ENCODE results near the gene CLMN.

CLMN gene

DNA sequence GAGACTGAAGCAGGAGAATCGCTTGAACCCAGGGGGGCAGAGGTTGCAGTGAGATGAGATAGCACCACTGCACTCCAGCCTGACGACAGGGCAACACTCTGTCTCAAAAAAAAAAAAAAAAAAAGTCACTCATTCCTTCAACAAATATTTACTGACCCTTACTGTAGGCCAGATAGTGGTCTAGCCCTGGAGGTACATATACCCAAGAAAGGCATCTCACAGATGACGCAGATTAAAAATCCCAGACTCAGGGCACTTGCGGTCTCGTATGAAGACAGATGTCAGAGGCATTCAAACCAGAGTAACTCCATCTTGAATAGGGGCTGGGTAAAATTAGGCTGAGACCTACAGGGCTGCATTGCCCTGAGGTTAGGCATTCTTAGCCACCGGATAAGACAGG is 44.8 kb downstream of the CLMN start:
- TF ChIP-seq, protein P1, sequence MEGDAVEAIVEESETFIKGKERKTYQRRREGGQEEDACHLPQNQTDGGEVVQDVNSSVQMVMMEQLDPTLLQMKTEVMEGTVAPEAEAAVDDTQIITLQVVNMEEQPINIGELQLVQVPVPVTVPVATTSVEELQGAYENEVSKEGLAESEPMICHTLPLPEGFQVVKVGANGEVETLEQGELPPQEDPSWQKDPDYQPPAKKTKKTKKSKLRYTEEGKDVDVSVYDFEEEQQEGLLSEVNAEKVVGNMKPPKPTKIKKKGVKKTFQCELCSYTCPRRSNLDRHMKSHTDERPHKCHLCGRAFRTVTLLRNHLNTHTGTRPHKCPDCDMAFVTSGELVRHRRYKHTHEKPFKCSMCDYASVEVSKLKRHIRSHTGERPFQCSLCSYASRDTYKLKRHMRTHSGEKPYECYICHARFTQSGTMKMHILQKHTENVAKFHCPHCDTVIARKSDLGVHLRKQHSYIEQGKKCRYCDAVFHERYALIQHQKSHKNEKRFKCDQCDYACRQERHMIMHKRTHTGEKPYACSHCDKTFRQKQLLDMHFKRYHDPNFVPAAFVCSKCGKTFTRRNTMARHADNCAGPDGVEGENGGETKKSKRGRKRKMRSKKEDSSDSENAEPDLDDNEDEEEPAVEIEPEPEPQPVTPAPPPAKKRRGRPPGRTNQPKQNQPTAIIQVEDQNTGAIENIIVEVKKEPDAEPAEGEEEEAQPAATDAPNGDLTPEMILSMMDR (IDR thresholded peaks at IDR 0.05; ENCODE audit: low read depth, low read length) = no peak
- no peak overlapping the region for H3K4me3 ChIP-seq (ENCODE audit: low read depth, low read length)

GRCh38 chr14:95274279-95274678 is 45.4 kb downstream of the CLMN start:
- TF ChIP-seq, protein P1 (IDR thresholded peaks at IDR 0.05; ENCODE audit: low read depth, low read length) = no peak
- H3K4me3 ChIP-seq (ENCODE audit: low read depth, low read length) = no peak overlapping the region

DNA sequence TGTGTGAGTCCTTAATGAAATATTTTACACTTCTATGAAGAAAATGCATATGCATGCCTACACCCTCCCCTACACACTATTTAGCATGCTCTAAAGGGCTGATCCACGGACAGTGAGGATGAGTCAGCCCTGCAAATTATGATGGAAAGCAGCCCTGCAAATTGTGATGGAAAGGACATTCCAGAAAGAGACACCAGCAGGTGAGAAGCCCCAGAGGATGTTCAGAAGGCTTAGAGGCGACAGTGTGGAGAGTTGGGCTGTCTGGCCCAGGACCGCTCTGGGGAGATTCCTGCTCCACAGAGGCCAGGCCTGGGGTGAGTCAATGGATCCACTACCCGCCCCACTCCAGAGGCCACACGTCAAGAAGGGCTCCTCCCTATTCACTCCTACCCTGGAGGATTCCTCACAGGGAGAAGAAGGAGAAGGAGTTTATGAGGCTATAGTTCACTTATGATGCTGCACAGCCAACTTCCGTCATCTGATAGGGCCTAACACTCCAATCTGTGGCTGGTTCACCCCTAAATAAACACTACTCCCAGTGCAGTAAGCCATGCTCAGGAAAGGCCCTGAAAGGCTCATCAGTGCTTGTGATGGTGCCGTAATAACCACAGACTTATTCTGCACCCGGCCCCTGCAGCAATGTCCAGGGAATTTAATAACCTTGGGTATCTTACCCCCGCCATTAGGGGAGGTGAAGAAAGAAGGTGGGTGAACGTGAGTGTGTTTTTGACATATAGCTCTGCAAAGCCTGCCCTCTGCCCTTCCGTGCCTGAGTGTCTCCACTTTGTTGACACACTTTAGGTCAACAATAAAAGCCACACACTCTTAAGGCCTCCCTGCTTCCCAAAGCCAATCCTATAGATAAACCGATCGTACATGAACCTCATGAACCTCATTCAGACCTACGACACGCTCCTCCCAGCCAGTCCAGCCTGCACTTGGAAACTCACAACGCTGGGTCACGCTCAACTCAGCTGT is 46.4 kb downstream of the CLMN start:
- TF ChIP-seq, protein P1 (IDR thresholded peaks at IDR 0.05; ENCODE audit: low read depth, low read length) = no peak
- no peak overlapping the region for H3K4me3 ChIP-seq (ENCODE audit: low read depth, low read length)

DNA sequence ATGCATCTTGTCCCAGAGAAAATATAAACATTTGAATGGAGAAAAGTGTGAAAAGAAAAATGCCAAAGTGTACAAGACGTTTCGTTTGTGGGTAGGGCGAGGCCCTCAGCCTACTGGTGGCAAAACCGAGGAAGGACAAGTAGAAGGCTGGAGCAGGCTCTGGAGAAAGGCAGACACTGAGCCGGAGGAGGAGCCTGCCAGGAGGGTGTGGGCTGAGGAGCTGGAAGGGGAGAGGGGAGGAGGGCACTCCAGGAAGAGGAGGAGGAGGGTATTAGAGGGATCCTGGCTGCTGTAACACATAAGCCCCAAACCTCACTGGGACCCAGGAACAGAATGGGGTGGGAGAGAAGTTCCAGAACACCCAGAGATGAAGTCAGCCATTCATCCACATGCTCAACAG is 47.7 kb downstream of the CLMN start:
- H3K4me3 ChIP-seq (ENCODE audit: low read depth, low read length) = no peak overlapping the region
- TF ChIP-seq, protein P1 (IDR thresholded peaks at IDR 0.05; ENCODE audit: low read depth, low read length) = no peak

DNA sequence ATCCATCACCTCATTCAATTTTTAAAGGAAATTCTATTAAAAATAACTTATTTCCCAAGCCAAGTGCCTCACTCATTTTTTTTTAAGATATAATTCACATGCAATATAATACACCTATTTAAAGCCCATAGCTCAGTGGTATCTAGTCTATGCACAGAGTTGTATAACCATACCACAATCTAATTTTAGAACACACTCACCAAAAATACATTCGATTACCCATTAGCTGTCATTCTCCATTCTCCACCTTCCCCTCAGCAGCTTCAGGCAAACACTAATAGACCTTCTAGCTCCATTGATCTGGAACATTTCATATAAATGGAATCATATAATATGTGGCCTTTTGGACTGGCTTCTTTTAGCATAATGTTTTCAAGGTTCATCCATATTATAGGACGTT is 49.5 kb downstream of the CLMN start:
- no peak overlapping the region for H3K4me3 ChIP-seq (ENCODE audit: low read depth, low read length)
- TF ChIP-seq, protein P1 (IDR thresholded peaks at IDR 0.05; ENCODE audit: low read depth, low read length) = no peak

- H3K4me3 ChIP-seq (ENCODE audit: low read depth, low read length) = no peak overlapping the region
- TF ChIP-seq, protein P1 (IDR thresholded peaks at IDR 0.05; ENCODE audit: low read depth, low read length) = no peak
Observed at GRCh38 chr14:95269493-95269892, 50.2 kb downstream of the CLMN start.

- no peak overlapping the region for H3K4me3 ChIP-seq (ENCODE audit: low read depth, low read length)
- TF ChIP-seq, protein P1 (IDR thresholded peaks at IDR 0.05; ENCODE audit: low read depth, low read length) = no peak
Observed at GRCh38 chr14:95268350-95268749, 51.4 kb downstream of the CLMN start.

Data from WI38 (cell line).